C4-2B (cell line): ENCODE data around the gene TFF2.

Experiments
- H3K27ac ChIP-seq: fragments of 450-650 bp; 2 replicates; pipeline ENCODE4 v1.5.1; 2017
- CTCF ChIP-seq: fragments of 450-650 bp; conservative IDR thresholded peaks from 2 replicates; pipeline ENCODE4 v1.5.1; 2017; ENCODE audit warnings: mild to moderate bottlenecking
- ZFX ChIP-seq: fragments of 450-650 bp; IDR thresholded peaks from 2 replicates; pipeline ENCODE4 v1.6.1; 2017

The TFF2 gene

GRCh38 chr21:42351626-42352440 is 1.0 kb upstream of the TFF2 start:
- TF ChIP-seq CTCF (no peak), ZFX (no peak)
- H3K27ac ChIP-seq: no peak overlapping the region

- TF ChIP-seq ZFX: no peak
- no peak overlapping the region for H3K27ac ChIP-seq
Measured at GRCh38 chr21:42350318-42350910, 380 bp downstream of the TFF2 start.

- no peak overlapping the region for H3K27ac ChIP-seq
- no peak for TF ChIP-seq CTCF
Measured at GRCh38 chr21:42349420-42350317, 1.1 kb downstream of the TFF2 start.

GRCh38 chr21:42348762-42349161 is 2.0 kb downstream of the TFF2 start:
- TF ChIP-seq CTCF (no peak), ZFX (no peak)
- no peak overlapping the region for H3K27ac ChIP-seq

- no peak for TF ChIP-seq CTCF
- TF ChIP-seq ZFX: no peak
- H3K27ac ChIP-seq: no peak overlapping the region
Measured at GRCh38 chr21:42347601-42348327, 3.0 kb downstream of the TFF2 start.

- H3K27ac ChIP-seq: no peak overlapping the region
- TF ChIP-seq CTCF: no peak
Measured at GRCh38 chr21:42346866-42347600, 3.8 kb downstream of the TFF2 start.

- no peak for TF ChIP-seq CTCF
- no peak for TF ChIP-seq ZFX
- no peak overlapping the region for H3K27ac ChIP-seq
Measured at GRCh38 chr21:42346441-42346840, 4.4 kb downstream of the TFF2 start.
